SK-N-SH (cell line): ENCODE results near the gene RPL12.

Experiments used
- CTCF ChIP-seq: fragments of 200-600 bp; sonication (generic); IDR thresholded peaks from 2 replicates; pipeline ENCODE4 v1.6.1; 2017; ENCODE audit warnings: antibody characterized with exemption, mild to moderate bottlenecking, moderate library complexity
- YY1 ChIP-seq: IDR thresholded peaks from 2 replicates; pipeline ENCODE4 v1.4.0; 2012; ENCODE audit warnings: low read depth, mild to moderate bottlenecking

GRCh38 chr9:127474592-127474991 lies 23.4 kb upstream of the RPL12 start:
- TF ChIP-seq CTCF, result no peak
- TF ChIP-seq YY1, result no peak
